HCT116 (cell line): Measurements from ENCODE around the gene RBM12. TPM values are rescaled to one million over a fixed set of nuclear protein-coding genes. Genes with fewer than 3 reads are reported as not detected.

Experiments used
- ATAC-seq: fragments of 200-7000 bp; cut with Tn5 transposase; 2 replicates; pipeline ENCODE4 v1.9.1; 2020; ENCODE audit warnings: mild to moderate bottlenecking, moderate library complexity
- BruUV-seq: library from RNA; stranded (reverse); fragments of 400-500 nt; replicated peaks from 2 replicates; lab custom pipeline; 2021; lab: Mats Ljungman, UMichigan
- CTCF ChIA-PET: fragments of 300-600 bp; sonication (Branson Sonifier 250); formaldehyde crosslinking; loops from one replicate; lab custom pipeline; 2021; ENCODE audit warnings: antibody characterized with exemption; lab: Charles Lee
- POLR2A ChIA-PET: fragments of 300-600, 350-600 bp; sonication (Branson Sonifier 250); formaldehyde crosslinking; loops from one replicate; lab custom pipeline; 2021; ENCODE audit warnings: antibody characterized with exemption; lab: Charles Lee
- RAD21 ChIA-PET, 2 experiments: fragments of 300-600 bp; sonication (Branson Sonifier 250); formaldehyde crosslinking; loops; one replicate each; lab custom pipeline; 2023; ENCODE audit warnings: low total read pairs in 2 of 2; ENCODE audit not compliant: uncharacterized antibody in 2 of 2, unreplicated experiment in 2 of 2, low non-redundant PET in 1 of 2; lab: Charles Lee
- DNase-seq: peaks from one replicate; pipeline ENCODE4 v3.0.0-alpha.2; 2010; ENCODE audit warnings: low read depth, low spot score
- H2AFZ ChIP-seq: fragments of 200-600 bp; shearing (Covaris generic), sonication (generic); 2 replicates; pipeline ENCODE4 v1.6.1; 2017; ENCODE audit warnings: low read depth, mixed run types, mixed read lengths, antibody characterized with exemption, low read length; ENCODE audit not compliant: poor library complexity, severe bottlenecking
- H3K27ac ChIP-seq: 2 replicates; pipeline ENCODE4 v1.5.1; 2012; ENCODE audit warnings: low read depth, low read length
- H3K27me3 ChIP-seq: fragments of 200-600 bp; sonication (generic); 2 replicates; pipeline ENCODE4 v1.6.1; 2016; ENCODE audit warnings: mixed run types, low read length, mixed read lengths; ENCODE audit not compliant: insufficient read depth
- H3K36me3 ChIP-seq, 2 experiments: fragments of 200-500 bp in 1 of 2; fragments of 200-600 bp in 1 of 2; sonication (Bioruptor generic) in 1 of 2; sonication (generic) in 1 of 2; 2 replicates each; pipeline versions ENCODE4 v1.5.1 to v1.6.1; 2014 to 2016; ENCODE audit warnings: low read length in 2 of 2, inconsistent platforms in 1 of 2, mixed read lengths in 1 of 2, mixed run types in 1 of 2; ENCODE audit not compliant: insufficient read depth in 2 of 2, control insufficient read depth in 1 of 2
- H3K4me1 ChIP-seq, 2 experiments: fragments of 200-600 bp in 1 of 2; sonication (generic) in 1 of 2; 2 replicates each; pipeline versions ENCODE4 v1.5.1 to v1.6.1; 2012 to 2017; ENCODE audit warnings: low read length in 2 of 2, inconsistent platforms in 1 of 2, mild to moderate bottlenecking in 1 of 2, mixed read lengths in 1 of 2, mixed run types in 1 of 2, moderate library complexity in 1 of 2; ENCODE audit not compliant: insufficient read depth in 2 of 2, control insufficient read depth in 1 of 2
- H3K4me2 ChIP-seq: fragments of 200-600 bp; sonication (generic); 2 replicates; pipeline ENCODE4 v1.6.1; 2017; ENCODE audit warnings: mixed run types, low read length, mixed read lengths
- H3K4me3 ChIP-seq, 2 experiments: fragments of 200-600 bp in 1 of 2; sonication (generic) in 1 of 2; replicated peaks in 1 of 2; 2 replicates each; pipeline ENCODE4 v1.5.1; 2011 to 2016; ENCODE audit warnings: low read length in 2 of 2, control low read depth in 1 of 2, low read depth in 1 of 2, mild to moderate bottlenecking in 1 of 2, mixed read lengths in 1 of 2, mixed run types in 1 of 2
- H3K79me2 ChIP-seq: fragments of 200-600 bp; sonication (generic); 2 replicates; pipeline ENCODE4 v1.6.1; 2017; ENCODE audit warnings: mild to moderate bottlenecking, mixed run types, low read length, moderate library complexity, mixed read lengths; ENCODE audit not compliant: insufficient read depth
- H3K9ac ChIP-seq: fragments of 200-600 bp; sonication (generic); 2 replicates; pipeline ENCODE4 v1.6.1; 2016; ENCODE audit warnings: low read length, mixed read lengths
- H3K9me2 ChIP-seq: fragments of 200-600 bp; sonication (generic), shearing (Covaris generic); 2 replicates; pipeline ENCODE4 v1.6.1; 2017; ENCODE audit warnings: mixed run types, mild to moderate bottlenecking, moderate library complexity; ENCODE audit not compliant: insufficient read depth
- H3K9me3 ChIP-seq, 2 experiments: fragments of 200-500 bp in 1 of 2; fragments of 200-600 bp in 1 of 2; sonication (Bioruptor generic) in 1 of 2; sonication (generic) in 1 of 2; 2 replicates each; pipeline ENCODE4 v1.6.1; 2014 to 2017; ENCODE audit warnings: low read length in 2 of 2, mixed read lengths in 2 of 2, inconsistent platforms in 1 of 2, low read depth in 1 of 2, mild to moderate bottlenecking in 1 of 2, mixed run types in 1 of 2, moderate library complexity in 1 of 2; ENCODE audit not compliant: control insufficient read depth in 1 of 2, insufficient read depth in 1 of 2
- H4K20me1 ChIP-seq: fragments of 200-600 bp; sonication (generic), shearing (Covaris generic); 2 replicates; pipeline ENCODE4 v1.6.1; 2017; ENCODE audit warnings: mixed run types, mild to moderate bottlenecking, moderate library complexity; ENCODE audit not compliant: insufficient read depth
- CBX3 ChIP-seq: IDR thresholded peaks from 2 replicates; pipeline ENCODE4 v1.6.1; 2012; ENCODE audit warnings: low read depth
- CEBPB ChIP-seq: IDR thresholded peaks from 2 replicates; pipeline ENCODE4 v1.6.1; 2012; ENCODE audit warnings: low read depth
- CTCF ChIP-seq, 3 experiments: fragments of 200-600 bp in 1 of 3; sonication (generic) in 1 of 3; IDR thresholded peaks in 2 of 3; conservative IDR thresholded peaks in 1 of 3; 2 replicates each; pipeline ENCODE4 v1.5.1; 2012 to 2017; ENCODE audit warnings: low read depth in 2 of 3, low read length in 2 of 3, antibody characterized with exemption in 1 of 3, borderline replicate concordance in 1 of 3, control low read depth in 1 of 3, mild to moderate bottlenecking in 1 of 3, mixed read lengths in 1 of 3, mixed run types in 1 of 3, moderate library complexity in 1 of 3; ENCODE audit not compliant: insufficient read depth in 1 of 3
- EGR1 ChIP-seq: IDR thresholded peaks from 2 replicates; pipeline ENCODE4 v1.6.1; 2012; ENCODE audit warnings: low read depth
- EZH2 ChIP-seq: fragments of 200-600 bp; sonication (generic); IDR thresholded peaks from 2 replicates; pipeline ENCODE4 v1.6.1; 2017; ENCODE audit warnings: antibody characterized with exemption, mixed run types
- FOSL1 ChIP-seq: IDR thresholded peaks from 2 replicates; pipeline ENCODE4 v1.6.1; 2012; ENCODE audit warnings: low read depth
- MAX ChIP-seq: IDR thresholded peaks from 2 replicates; pipeline ENCODE4 v1.6.1; 2012
- POLR2A ChIP-seq: IDR thresholded peaks from 2 replicates; pipeline ENCODE4 v1.7.0; 2011; ENCODE audit warnings: borderline replicate concordance; ENCODE audit not compliant: insufficient read depth, insufficient read length; ENCODE audit errors: extremely low read depth
- POLR2AphosphoS5 ChIP-seq: IDR thresholded peaks from 2 replicates; pipeline ENCODE4 v1.6.1; 2011; ENCODE audit warnings: mild to moderate bottlenecking, low read depth, low read length, moderate library complexity
- RAD21 ChIP-seq: IDR thresholded peaks from 2 replicates; pipeline ENCODE4 v1.6.1; 2012; ENCODE audit warnings: low read depth, mild to moderate bottlenecking
- REST ChIP-seq: IDR thresholded peaks from 2 replicates; pipeline ENCODE4 v1.6.1; 2012; ENCODE audit warnings: low read depth
- SIN3A ChIP-seq: IDR thresholded peaks from 2 replicates; pipeline ENCODE4 v1.6.1; 2012; ENCODE audit warnings: low read depth
- SRF ChIP-seq: IDR thresholded peaks from 2 replicates; pipeline ENCODE4 v1.6.1; 2012; ENCODE audit warnings: low read depth
- TCF7L2 ChIP-seq: IDR thresholded peaks from 2 replicates; pipeline ENCODE4 v1.7.0; 2011; ENCODE audit warnings: borderline replicate concordance, inconsistent platforms; ENCODE audit not compliant: insufficient read depth, insufficient read length; ENCODE audit errors: extremely low read depth
- ZBTB33 ChIP-seq: IDR thresholded peaks from 2 replicates; pipeline ENCODE4 v1.6.1; 2011; ENCODE audit warnings: mild to moderate bottlenecking, low read length, moderate library complexity; ENCODE audit not compliant: insufficient replicate concordance; ENCODE audit errors: extremely low read depth
- ZFX ChIP-seq: fragments of 450-650 bp; IDR thresholded peaks from 2 replicates; pipeline ENCODE4 v1.6.1; 2017
- ZNF274 ChIP-seq: fragments of 200-500 bp; sonication (Bioruptor generic); IDR thresholded peaks from 2 replicates; pipeline ENCODE4 v1.6.1; 2014; ENCODE audit warnings: mild to moderate bottlenecking, low read depth, low read length, inconsistent platforms
- intact Hi-C: fragments of 100-400 bp; cut with micrococcal nuclease; formaldehyde crosslinking; loops from 2 replicates; pipeline ENCODE4 v1.10.0; 2022
- total RNA-seq: library from RNA; stranded (reverse); gene quantifications from one replicate; pipeline ENCODE4 v1.2.1, GENCODE V29; 2021; ENCODE audit not compliant: unreplicated experiment
- TF ChIP-seq, protein P1 (sequence below): IDR thresholded peaks from 2 replicates; pipeline ENCODE4 v1.6.1; 2012

Gene RBM12
- total RNA-seq, 1 experiment from 2014 or later: 110 TPM

- ATAC-seq (no peak), DNase-seq (no peak)
- Histone ChIP-seq H3K4me2 (no peak overlapping the region), H3K4me3 (no peak overlapping the region), H3K27me3 (no peaks in the 10 kb centered on the region), H3K36me3 (peaks cover 14 to 60% of the 10 kb centered on the region in 2 experiments), H3K9ac (no peak overlapping the region), H2AFZ (no peak overlapping the region), H4K20me1 (peaks cover 76% of the 10 kb centered on the region), H3K79me2 (peaks cover 100% of the 10 kb centered on the region), H3K9me3 (no peaks in the 10 kb centered on the region), H3K27ac (no peak overlapping the region), H3K9me2 (no peaks in the 10 kb centered on the region), H3K4me1 (no peaks in the 10 kb centered on the region)
- ChIA-PET RAD21 (no interaction called here), CTCF (no interaction called here), POLR2A (no interaction called here)
- no peak for TF ChIP-seq SRF
- TF ChIP-seq EZH2: no peak
- TF ChIP-seq ZBTB33: no peak
- TF ChIP-seq FOSL1: no peak
- no peak for TF ChIP-seq RAD21
- TF ChIP-seq CTCF (IDR thresholded peaks at IDR 0.05 in 2 of 3, conservative IDR thresholded peaks at IDR 0.05 in 1 of 3; ENCODE audit: borderline replicate concordance in 1 of 3, insufficient read depth in 1 of 3, low read depth in 2 of 3, low read length in 2 of 3): no peak
- TF ChIP-seq REST: no peak
- no peak for TF ChIP-seq ZNF274
- TF ChIP-seq POLR2A: no peak
- TF ChIP-seq EGR1: no peak
- TF ChIP-seq MAX: no peak
- TF ChIP-seq, protein P1, sequence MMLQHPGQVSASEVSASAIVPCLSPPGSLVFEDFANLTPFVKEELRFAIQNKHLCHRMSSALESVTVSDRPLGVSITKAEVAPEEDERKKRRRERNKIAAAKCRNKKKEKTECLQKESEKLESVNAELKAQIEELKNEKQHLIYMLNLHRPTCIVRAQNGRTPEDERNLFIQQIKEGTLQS: no peak
- no peak for TF ChIP-seq CBX3
- no peak for TF ChIP-seq SIN3A
- no peak for TF ChIP-seq POLR2AphosphoS5
- no peak for TF ChIP-seq ZFX
- TF ChIP-seq CEBPB: no peak
- TF ChIP-seq TCF7L2: no peak
- no TSS peak for BruUV-seq
- intact Hi-C loops: no loop called here
Observed at GRCh38 chr20:35652641-35653429, 11.9 kb downstream of the RBM12 start.
